ENCODE results near the gene APOC3. TPM values are rescaled to one million over a fixed set of nuclear protein-coding genes. Genes with fewer than 3 reads are reported as not detected.

Gene APOC3
- total and polyA plus RNA-seq, 9 of the 15 experiments (the other 6 are each of a cell fraction or from before 2014, with no cell fraction given), result 1.1 TPM; not detected in 8

- TF ChIP-seq MXD1 (CRISPR knock-in tag; IDR thresholded peaks at IDR 0.05; ENCODE audit: borderline replicate concordance, poor library complexity, severe bottlenecking), result peak; percentile 35
- TF ChIP-seq MXI1 (IDR thresholded peaks at IDR 0.05; ENCODE audit: low read depth, low read length), result peak; percentile 90
- no peak; the same call in 1 of the 2 replicates for TF ChIP-seq JUN (IDR thresholded peaks at IDR 0.05; ENCODE audit: borderline replicate concordance, low read depth, low read length)
- no peak for TF ChIP-seq JUN (CRISPR knock-in tag; IDR thresholded peaks at IDR 0.05; ENCODE audit: borderline replicate concordance)
- peak; percentile 59 for TF ChIP-seq CXXC5 (CRISPR knock-in tag; IDR thresholded peaks at IDR 0.05)
- peak; percentile 84 for TF ChIP-seq ELF1 (tag; IDR thresholded peaks at IDR 0.05)
- peak; percentile 55; the same call in 1 of the 2 replicates for TF ChIP-seq ZBTB7A (IDR thresholded peaks at IDR 0.05; ENCODE audit: borderline replicate concordance, control insufficient read depth, low read depth, low read length)
- peak; percentile 86 for TF ChIP-seq RBFOX2 (IDR thresholded peaks at IDR 0.05; ENCODE audit: low read depth, low read length)
- no peak for TF ChIP-seq KLF10 (CRISPR knock-in tag; IDR thresholded peaks at IDR 0.05)
- peak; percentile 48; the same call in 1 of the 2 replicates for TF ChIP-seq SIN3B (IDR thresholded peaks at IDR 0.05; ENCODE audit: low read depth)
- peak in 1 of 3 experiments; percentile 83; a peak in 3 of 6 replicates for TF ChIP-seq ZBTB11 (CRISPR knock-in tag; IDR thresholded peaks at IDR 0.05)
- TF ChIP-seq ZBED1 (IDR thresholded peaks at IDR 0.05), result no peak
- peak; percentile 86 for TF ChIP-seq EP400 (IDR thresholded peaks at IDR 0.05)
- TF ChIP-seq LCOR (CRISPR knock-in tag; IDR thresholded peaks at IDR 0.05), result peak; percentile 95
- peak; percentile 60 to 89; a peak in 2 of 4 replicates for TF ChIP-seq HDAC1 (IDR thresholded peaks at IDR 0.05)
- TF ChIP-seq HNRNPH1 (optimal IDR thresholded peaks at IDR 0.05; ENCODE audit: low read depth, low read length), result no peak
- peak; percentile 54 for TF ChIP-seq POLR2B (IDR thresholded peaks at IDR 0.05; ENCODE audit: low read depth, partially characterized antibody)
- no peak for TF ChIP-seq TRIM28 (IDR thresholded peaks at IDR 0.05)
- peak; percentile 32; the same call in 1 of the 2 replicates for TF ChIP-seq NFIC (IDR thresholded peaks at IDR 0.05)
- TF ChIP-seq TARDBP (IDR thresholded peaks at IDR 0.05), result no peak
- peak; percentile 54; the same call in 1 of the 2 replicates for TF ChIP-seq MBD2 (IDR thresholded peaks at IDR 0.05; ENCODE audit: borderline replicate concordance, low read depth)
- no peak for TF ChIP-seq PPARD (CRISPR knock-in tag; IDR thresholded peaks at IDR 0.05)
- TF ChIP-seq MYBL2 (IDR thresholded peaks at IDR 0.05; ENCODE audit: low read depth), result no peak
- no peak for TF ChIP-seq MYBL2 (CRISPR knock-in tag; IDR thresholded peaks at IDR 0.05; ENCODE audit: borderline replicate concordance)
Observed at GRCh38 chr11:116787786-116788486, 41.8 kb upstream of the APOC3 start, which contains the start of gene ZPR1 (continued).

Measured in K562 (cell line).